Cardiac muscle cell (in vitro differentiated cells and primary cell): ENCODE measurements around the gene RAP1GDS1. TPM values are rescaled to one million over a fixed set of nuclear protein-coding genes. Genes with fewer than 3 reads are reported as not detected.
"Not testable (repeated sequence)": the region's sequence is repeated elsewhere in the genome, so short reads cannot be mapped to it uniquely, and the experiment has no call there.

Experiments
- DNase-seq, 2 donors: peaks; one replicate each; pipeline versions ENCODE4 v3.0.0 to v3.0.0-alpha.2; 2010 to 2017; ENCODE audit warnings: low read depth in 1 of 2, low spot score in 1 of 2
- H3K27ac ChIP-seq: fragments of 200-600 bp; sonication (generic); 2 replicates; pipeline ENCODE4 v1.5.1; 2016
- H3K27me3 ChIP-seq: fragments of 200-600 bp; sonication (generic); 2 replicates; pipeline ENCODE4 v1.6.0; 2016; ENCODE audit warnings: control low read depth
- H3K36me3 ChIP-seq: fragments of 200-600 bp; sonication (generic); 2 replicates; pipeline ENCODE4 v1.5.1; 2016; ENCODE audit warnings: control low read depth
- H3K4me1 ChIP-seq: fragments of 200-600 bp; sonication (generic); 2 replicates; pipeline ENCODE4 v1.8.1; 2017; ENCODE audit warnings: low read depth, mild to moderate bottlenecking, mixed run types
- H3K4me3 ChIP-seq: fragments of 200-600 bp; sonication (generic); 2 replicates; pipeline ENCODE4 v1.5.1; 2016; ENCODE audit warnings: mild to moderate bottlenecking
- H3K9me3 ChIP-seq: fragments of 200-600 bp; sonication (generic); 2 replicates; pipeline ENCODE4 v1.5.1; 2017; ENCODE audit warnings: low read depth, mild to moderate bottlenecking, control low read depth
- CTCF ChIP-seq: IDR thresholded peaks from 2 replicates; pipeline ENCODE4 v1.5.1; 2012; ENCODE audit warnings: low read depth, mild to moderate bottlenecking, low read length
- polyA plus RNA-seq: library from polyadenylated mRNA; unstranded; fragments of >200 nt; fragmentation: Nextera tagmentation; extraction: Ambion mirVana; gene quantifications from 2 replicates; pipeline ENCODE4 v1.2.1, GENCODE V29; 2016
- total RNA-seq: library from RNA; depleted of rRNA; stranded (reverse); fragments of >200 nt; gene quantifications from 2 replicates; pipeline ENCODE4 v1.2.3, GENCODE V29; 2016

The RAP1GDS1 gene
- total and polyA plus RNA-seq, 2 experiments from 2014 or later, result 34.8 to 42.8 TPM

- H3K27me3 ChIP-seq, result no peaks in the 10 kb centered on the region
- no peaks in the 10 kb centered on the region for H3K4me1 ChIP-seq
- peak in 1 of 2 donors; percentile 74 for DNase-seq
- no peak for TF ChIP-seq CTCF
- H3K27ac ChIP-seq, result no peak overlapping the region
- H3K36me3 ChIP-seq, result peaks cover 6% of the 10 kb centered on the region
- H3K9me3 ChIP-seq, result no peaks in the 10 kb centered on the region
- H3K4me3 ChIP-seq, result no peak overlapping the region
Measured at GRCh38 chr4:98446499-98447375, 185.6 kb downstream of the RAP1GDS1 start.

- no peak overlapping the region for H3K27ac ChIP-seq
- H3K9me3 ChIP-seq, result no peaks in the 10 kb centered on the region
- no peak overlapping the region for H3K4me3 ChIP-seq
- H3K4me1 ChIP-seq, result no peaks in the 10 kb centered on the region
- no peaks in the 10 kb centered on the region for H3K27me3 ChIP-seq
- H3K36me3 ChIP-seq, result no peaks in the 10 kb centered on the region
- peak; percentile 3 for TF ChIP-seq CTCF
- DNase-seq, result peak; percentile 8 to 10
Measured at GRCh38 chr4:98447648-98448047, 186.5 kb downstream of the RAP1GDS1 start.

GRCh38 chr4:98448908-98449307 lies 187.7 kb downstream of the RAP1GDS1 start:
- DNase-seq, result peak; percentile 42 to 52
- Histone ChIP-seq H3K4me1 (no peaks in the 10 kb centered on the region), H3K27me3 (no peaks in the 10 kb centered on the region), H3K4me3 (no peak overlapping the region), H3K36me3 (no peaks in the 10 kb centered on the region), H3K9me3 (no peaks in the 10 kb centered on the region), H3K27ac (peak overlapping the region; percentile 8)
- TF ChIP-seq CTCF, result no peak

- H3K4me1 ChIP-seq, result no peaks in the 10 kb centered on the region
- no peaks in the 10 kb centered on the region for H3K27me3 ChIP-seq
- DNase-seq, result no peak
- no peaks in the 10 kb centered on the region for H3K9me3 ChIP-seq
- no peak for TF ChIP-seq CTCF
- no peaks in the 10 kb centered on the region for H3K36me3 ChIP-seq
- H3K4me3 ChIP-seq, result no peak overlapping the region
- no peak overlapping the region for H3K27ac ChIP-seq
Measured at GRCh38 chr4:98452091-98452490, 190.9 kb downstream of the RAP1GDS1 start.

DNA sequence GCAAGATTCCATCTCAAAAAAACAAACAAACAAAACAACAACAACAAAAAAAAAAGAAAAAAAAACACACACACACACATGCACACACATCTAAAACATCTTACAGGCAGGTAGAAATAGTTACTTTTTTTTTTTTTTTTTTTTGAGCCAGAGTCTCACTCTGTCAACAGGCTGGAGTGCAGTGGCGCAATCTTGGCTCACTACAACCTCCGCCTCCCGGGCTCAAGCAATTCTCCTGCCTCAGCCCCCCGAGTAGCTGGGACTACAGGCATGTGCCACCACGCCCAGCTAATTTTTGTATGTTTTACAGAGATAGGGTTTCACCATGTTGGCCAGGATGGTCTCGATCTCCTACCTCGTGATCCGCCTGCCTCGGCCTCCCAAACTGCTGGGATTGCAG lies 196.2 kb downstream of the RAP1GDS1 start:
- H3K9me3 ChIP-seq, H3K27me3 ChIP-seq, H3K36me3 ChIP-seq, H3K4me3 ChIP-seq, H3K27ac ChIP-seq, H3K4me1 ChIP-seq, DNase-seq: not testable (repeated sequence)

DNA sequence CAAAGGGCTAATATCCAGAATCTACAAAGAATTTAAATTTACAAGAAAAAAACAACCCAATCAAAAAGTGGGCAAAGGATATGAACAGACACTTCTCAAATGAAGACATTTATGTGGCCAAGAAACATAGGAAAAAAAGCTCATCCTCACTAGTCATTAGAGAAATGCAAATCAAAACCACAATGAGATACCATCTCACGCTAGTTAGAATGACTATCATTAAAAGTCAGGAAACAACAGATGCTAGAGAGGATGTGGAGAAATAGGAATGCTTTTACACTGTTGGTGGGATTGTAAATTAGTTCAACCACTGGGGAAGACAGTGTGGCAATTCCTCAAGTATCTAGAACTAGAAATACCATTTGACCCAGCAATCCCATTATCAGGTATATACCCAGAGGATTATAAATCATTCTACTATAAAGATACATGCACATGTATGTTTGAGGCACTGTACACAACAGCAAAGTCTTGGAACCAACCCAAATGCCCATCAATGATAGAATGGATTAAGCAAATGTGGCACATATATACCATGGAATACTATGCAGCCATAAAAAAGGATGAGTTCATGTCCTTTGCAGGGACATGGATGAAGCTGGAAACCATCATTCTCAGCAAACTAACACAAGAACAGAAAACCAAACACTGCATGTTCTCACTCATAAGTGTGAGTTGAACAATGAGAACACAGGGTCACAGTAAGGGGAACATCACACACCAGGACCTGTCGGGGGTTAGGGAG lies 200.1 kb downstream of the RAP1GDS1 start:
- not testable (repeated sequence) for H3K27me3 ChIP-seq, H3K27ac ChIP-seq, H3K36me3 ChIP-seq, H3K9me3 ChIP-seq, H3K4me1 ChIP-seq, DNase-seq, H3K4me3 ChIP-seq
